Endothelial cell of umbilical vein (primary cell): ENCODE results near the gene PDX1.

Experiments used
- CTCF ChIP-seq, 2 donors: IDR thresholded peaks; 1 replicate in 1 of 2; 2 replicates in 1 of 2; pipeline ENCODE4 v1.5.1; 2011; ENCODE audit warnings: low read length in 2 of 2, mild to moderate bottlenecking in 2 of 2, moderate library complexity in 2 of 2, control low read depth in 1 of 2, inconsistent platforms in 1 of 2, low read depth in 1 of 2; ENCODE audit not compliant: insufficient read depth in 1 of 2; ENCODE audit errors: extremely low read depth in 1 of 2
- EZH2 ChIP-seq: IDR thresholded peaks from 2 replicates; pipeline ENCODE4 v1.6.1; 2012; ENCODE audit warnings: borderline replicate concordance, low read depth, mild to moderate bottlenecking, moderate library complexity, low read length, inconsistent platforms; ENCODE audit not compliant: severe bottlenecking
- MAX ChIP-seq: IDR thresholded peaks from 2 replicates; pipeline ENCODE4 v1.6.1; 2011; ENCODE audit not compliant: insufficient read depth, insufficient read length
- POLR2A ChIP-seq: IDR thresholded peaks from 2 replicates; pipeline ENCODE4 v1.6.1; 2012; ENCODE audit warnings: low read depth, mild to moderate bottlenecking, control low read depth, low read length
- POLR2AphosphoS5 ChIP-seq: IDR thresholded peaks from 2 replicates; pipeline ENCODE4 v1.6.1; 2012; ENCODE audit warnings: low read depth, mild to moderate bottlenecking, control low read depth, low read length, moderate library complexity; ENCODE audit not compliant: insufficient read depth

- no peak for TF ChIP-seq POLR2AphosphoS5
- peak; percentile 96 for TF ChIP-seq EZH2
- TF ChIP-seq MAX, result no peak
- TF ChIP-seq CTCF (IDR thresholded peaks at IDR 0.05; ENCODE audit: extremely low read depth in 1 of 2, insufficient read depth in 1 of 2, low read depth in 1 of 2, low read length in 2 of 2), result no peak
- no peak for TF ChIP-seq POLR2A
These were observed 4.8 kb downstream of the PDX1 start for GRCh38 chr13:27924529-27925141.
